Activated CD8-positive, alpha-beta memory T cell treated with anti-CD3 and anti-CD28 coated beads, Interleukin-2, amount 50 U/mL, for 1 hour (primary cell): ENCODE measurements around the gene ACTN1.

Source experiments
- DNase-seq: peaks from one replicate; pipeline ENCODE4 v3.0.0-alpha.2; 2020; ENCODE audit errors: extremely low read depth

ACTN1 gene

DNA sequence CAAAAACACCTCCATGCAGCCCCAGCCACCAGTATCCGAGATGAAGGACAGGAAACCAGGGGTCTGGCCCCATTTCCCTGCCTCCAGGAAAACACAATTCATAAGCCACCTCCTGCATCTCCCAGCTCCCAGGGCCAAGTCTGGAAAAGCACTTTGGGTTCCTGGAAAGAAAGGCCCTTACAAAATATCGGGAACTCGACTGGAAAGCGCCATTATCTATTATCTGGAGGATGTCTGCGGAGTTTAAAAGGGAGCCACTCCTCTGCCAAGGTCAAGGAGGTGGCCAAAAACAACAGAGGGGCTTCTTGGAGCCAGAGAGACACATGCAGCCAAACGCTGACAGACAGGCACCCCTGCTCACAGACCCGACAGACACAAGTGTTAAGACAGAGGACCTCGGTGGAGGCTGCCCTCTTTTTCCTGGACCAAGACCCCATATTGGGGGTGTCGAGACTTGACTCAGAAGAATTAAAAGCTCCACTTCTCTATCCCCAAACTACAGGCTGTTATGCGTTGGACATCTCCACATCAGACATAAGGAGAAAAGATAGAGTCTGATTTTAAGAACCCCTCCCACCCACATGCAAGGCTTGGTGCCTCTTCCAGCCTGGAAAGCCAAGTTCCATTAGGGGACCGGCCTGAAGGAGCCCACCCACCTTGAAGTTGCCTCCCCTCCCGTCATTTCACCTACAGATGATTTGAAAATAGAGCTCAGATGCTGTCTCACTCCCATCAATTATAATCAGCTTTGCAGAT, 9.6 kb downstream of the ACTN1 start:
- no peak for DNase-seq

DNA sequence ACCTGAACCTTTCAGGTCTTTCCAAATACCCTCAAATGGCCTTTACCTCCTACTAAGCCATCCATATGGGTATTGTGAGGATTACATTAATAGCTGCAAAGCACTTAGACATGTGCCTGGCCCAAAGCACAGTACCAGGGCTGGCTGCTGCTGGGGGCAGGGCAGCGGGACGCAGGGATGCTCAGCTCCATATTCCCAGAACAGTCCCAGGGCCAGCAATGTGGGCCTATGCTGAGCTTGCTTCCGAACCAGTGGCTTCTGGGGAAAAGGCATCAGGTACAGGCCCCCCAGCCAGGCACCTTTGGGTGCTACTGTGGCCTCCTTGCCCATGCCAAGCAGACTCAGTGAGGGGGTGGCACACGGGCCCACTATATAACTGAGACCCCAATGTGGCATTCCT, 10.4 kb downstream of the ACTN1 start:
- no peak for DNase-seq

DNA sequence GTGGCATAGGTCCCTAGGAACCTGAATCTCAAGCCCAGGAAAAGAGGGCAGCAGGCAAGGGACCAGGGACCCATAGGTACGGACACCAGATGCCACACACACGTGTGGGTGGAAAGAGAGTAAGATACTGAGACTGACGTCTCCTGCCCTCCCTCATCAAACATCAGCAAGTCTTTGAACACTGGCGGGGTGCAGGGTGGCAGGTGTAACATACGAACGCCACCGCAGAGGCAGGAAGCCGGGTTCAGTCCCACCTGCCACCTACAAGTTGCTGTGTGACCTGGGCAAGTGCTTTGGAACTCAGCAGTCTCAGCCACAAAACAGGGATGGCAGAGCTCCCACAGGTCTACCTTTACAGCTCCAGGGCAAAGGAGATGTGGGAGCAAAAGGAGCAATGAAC, 11.1 kb downstream of the ACTN1 start:
- DNase-seq, result peak; percentile 58

DNA sequence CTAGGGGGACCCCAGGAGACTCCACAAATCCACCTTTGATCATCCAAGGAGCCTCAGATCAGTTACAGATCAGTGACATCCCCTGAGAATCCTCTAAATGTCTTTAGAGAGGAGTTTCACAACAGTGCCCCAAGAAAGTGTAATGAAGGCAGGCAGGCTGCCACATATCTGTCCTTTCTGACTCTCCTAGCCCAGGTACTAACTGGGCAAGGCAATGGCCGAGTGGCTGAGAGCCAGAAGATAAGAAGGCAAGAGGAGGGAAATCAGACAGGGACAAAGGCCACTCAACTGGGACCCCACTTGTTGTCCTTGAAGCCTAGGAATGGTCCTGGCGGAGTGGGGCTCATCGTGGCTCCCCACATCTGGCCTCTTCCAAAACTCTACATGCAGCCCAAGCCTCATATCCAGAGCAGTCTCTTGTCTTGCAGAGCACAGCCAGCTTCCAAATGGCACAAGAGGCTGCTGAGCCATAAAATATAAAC, 11.6 kb downstream of the ACTN1 start:
- DNase-seq, result no peak

DNA sequence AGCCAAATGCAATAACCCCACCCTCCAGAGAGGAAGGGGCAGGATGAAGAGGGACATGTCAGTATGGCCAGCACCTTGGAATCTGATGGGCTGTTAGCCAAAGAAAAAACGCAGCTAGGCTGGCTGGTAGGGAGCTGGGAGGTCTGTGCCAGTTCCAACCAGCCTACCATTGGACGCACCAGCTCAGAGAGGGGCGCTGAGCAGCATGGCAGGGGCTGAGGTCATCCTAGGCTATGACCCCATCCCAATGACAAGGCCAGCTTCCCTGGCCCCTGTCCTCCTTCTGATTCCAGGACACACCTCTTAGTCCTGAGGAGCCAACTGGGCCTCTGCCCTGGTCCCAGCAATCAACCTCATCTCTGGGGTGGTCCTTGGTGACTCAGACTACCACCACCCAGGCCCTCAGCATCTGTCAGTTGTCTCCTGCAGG, 12.2 kb downstream of the ACTN1 start:
- DNase-seq, result no peak

DNA sequence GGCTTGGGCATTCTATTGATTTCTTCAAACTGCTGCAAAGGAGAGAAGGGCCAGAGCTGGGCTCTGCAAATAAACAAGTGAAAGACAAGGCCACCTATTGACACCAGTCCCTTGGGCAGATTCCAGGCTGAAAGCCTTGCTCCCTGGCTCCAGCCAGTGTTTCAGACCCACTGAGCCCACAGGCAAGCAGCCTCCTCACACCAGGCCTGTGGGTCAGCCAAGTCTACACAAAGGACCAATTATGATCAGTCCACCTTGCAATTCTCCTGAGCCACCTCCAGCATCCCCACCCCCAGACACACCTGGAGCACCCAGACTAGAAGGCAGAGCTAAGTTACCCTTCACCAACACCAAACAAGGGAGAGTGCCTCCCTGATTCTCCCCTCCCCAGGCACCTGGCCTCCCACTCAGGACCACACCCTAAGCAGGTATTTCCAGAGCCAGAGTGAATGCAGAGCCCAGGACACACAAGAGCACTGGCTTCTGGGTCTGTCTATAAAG, 13.8 kb downstream of the ACTN1 start:
- no peak for DNase-seq

DNA sequence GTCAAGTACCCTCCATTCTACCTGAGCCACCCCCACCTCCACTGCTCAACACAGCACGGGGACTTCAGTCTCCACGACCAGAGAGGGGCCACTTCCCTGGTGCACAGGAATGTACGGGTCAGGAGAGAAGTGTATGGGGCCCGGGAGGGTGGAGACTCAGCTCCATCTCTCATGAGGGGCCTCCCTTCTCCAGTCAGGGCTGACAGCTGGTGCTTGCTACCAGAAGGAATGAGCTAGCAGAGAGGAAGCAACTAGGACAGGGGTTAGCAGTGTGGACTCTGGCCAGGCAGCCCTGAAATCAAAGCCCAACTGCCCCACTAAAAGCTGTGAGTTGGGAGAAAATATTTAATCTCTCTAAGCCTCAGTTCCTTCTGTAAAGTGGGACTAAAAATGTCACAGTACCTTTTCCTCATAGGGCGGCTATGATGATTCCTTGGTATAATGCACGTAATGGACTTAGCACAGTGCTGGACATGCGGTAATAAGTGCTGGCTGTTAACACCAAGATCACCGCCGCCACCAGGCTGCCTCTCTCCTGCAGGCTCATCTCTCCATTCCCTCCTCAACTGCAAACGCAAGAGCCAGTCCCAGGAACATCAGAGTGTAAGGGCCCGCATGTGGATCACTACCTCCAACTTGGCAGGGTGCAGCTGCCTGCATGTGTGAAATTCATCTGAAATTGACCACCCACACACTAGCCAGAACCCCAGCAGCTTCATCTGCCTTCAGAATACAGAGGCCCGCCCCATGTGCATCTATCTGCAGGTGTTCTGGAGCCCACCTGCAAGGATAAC, 14.6 kb downstream of the ACTN1 start:
- no peak for DNase-seq

DNA sequence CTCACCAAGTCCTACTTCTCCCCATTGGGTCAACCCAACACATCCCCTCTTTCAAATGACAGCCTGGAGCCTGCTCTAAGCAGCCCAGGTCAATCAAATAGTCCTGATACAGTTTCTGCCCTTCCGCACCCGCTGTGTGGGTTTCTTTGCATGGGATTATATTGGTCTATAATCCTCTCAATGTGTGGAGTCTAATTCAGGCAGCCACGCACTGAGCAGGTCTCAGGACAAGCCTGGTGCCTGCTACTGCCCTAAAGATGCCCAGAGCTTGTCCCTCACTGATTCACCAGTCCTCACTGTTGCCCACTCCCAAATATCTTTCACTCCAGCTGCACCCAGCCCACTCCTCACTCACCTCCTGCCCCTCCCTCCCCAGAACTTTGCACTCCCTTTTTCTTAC, 16.4 kb downstream of the ACTN1 start:
- no peak for DNase-seq

DNA sequence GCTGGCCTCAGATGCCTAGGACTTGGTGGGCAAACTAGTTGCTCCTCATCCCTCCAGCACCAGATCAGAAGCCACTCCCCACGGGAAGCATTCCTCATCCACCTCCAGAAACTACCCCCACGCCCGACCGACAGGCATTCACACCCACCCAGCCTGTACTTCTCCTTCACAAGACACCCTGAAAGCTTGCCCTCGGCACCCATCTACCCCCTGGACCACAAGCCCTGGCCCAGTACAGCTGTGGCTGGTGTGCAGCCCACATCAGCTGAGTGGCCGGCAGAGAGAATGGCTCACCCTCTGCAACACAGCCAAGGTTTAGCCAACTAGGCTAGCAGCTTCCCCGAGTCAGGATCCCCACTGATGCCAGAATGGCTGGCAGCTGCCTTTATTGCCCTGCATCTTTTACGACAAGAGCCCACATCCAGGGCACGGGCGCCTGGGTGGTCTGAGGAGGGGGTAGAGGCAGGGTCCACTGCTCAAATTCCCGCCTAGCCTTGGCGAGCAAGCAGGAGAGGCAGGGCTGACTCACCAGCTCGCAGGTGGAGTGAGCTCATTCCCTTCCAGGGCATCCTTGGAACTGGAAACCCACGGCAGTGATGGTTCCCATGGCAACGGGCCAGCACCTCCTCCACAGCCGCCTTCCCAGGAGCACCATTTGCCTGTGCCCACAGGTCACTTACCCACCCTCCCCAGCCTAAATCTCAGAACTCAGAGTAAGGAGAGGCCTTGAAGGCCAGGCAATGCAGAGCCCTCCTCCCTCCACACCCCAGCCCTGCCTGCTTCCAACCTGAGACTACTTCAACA, 17.1 kb downstream of the ACTN1 start:
- DNase-seq, result no peak

DNA sequence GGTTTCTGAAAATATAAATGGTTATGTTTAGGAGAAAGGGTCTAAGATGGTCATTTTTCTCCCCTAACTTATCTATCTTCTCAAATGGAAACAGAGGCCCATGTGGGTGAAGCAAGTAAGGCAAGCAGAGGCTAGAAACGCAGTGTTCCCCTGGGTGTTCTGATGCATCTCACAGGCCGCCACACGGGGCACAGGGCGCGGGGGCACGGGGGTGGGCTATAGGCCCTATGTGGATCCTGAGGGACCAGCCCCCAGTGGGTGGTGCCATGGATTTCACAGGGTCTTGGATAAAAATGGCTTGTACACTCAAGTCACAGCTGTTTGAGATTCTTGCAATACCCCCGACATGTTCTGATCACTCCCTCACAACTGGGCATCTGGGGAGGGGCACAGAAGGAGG, 17.7 kb downstream of the ACTN1 start:
- DNase-seq, result no peak

DNA sequence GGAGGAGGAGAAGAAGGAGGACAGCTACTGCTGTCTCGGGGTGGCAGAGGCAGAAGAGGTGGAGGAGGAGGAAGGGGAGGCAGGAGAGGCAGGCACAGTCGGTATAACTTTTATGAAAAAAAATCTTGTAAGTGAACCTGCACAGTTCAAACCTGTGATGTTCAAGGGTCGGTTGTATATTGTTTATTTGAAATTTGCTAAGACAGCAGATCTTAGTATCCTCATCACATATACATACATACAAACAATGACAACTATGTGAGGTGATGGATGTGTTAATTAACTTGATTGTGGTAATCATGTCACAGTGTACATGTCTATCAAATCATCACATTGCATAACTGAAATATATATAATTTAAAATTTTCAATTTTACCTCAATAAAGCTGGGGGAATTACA, 19.0 kb downstream of the ACTN1 start:
- DNase-seq, result no peak

DNA sequence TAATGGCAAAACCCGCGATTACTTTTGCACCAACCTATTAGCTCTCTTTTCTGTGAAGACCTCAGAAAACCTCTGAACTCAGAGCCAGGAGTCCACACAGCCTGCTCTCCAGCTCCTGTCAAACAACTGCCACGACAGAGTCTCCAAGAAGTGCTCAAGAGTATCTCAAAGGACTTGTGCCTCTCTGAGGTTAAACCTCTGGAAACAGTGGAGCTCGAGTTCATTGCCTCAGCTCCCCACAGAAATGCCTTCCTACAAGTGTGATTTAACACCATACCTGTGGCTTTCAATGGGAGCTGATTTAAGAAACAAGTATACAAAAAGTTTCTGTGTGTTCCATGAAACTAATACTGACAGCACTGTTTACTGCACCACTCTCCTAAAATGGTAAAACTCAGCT, 20.1 kb downstream of the ACTN1 start:
- DNase-seq, result no peak

DNA sequence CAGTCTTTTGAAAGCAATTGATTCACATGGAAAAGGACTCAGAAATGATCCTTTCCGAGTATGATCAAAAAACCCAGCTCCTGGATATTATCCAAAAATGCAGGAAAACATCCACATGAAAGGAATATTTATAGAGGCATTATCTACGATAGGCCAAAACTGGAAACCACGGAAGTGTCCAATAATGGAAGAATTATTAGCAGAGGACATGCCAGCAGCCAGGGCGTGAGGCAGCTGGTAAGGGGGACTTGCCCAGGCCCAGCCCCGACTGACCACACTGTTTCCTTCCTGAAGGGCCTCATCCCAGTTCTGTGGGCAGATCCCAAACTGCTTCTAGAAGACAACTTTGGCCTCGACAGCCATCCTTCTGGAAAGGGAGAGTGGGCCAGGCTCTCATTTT, 20.5 kb downstream of the ACTN1 start:
- no peak for DNase-seq

DNA sequence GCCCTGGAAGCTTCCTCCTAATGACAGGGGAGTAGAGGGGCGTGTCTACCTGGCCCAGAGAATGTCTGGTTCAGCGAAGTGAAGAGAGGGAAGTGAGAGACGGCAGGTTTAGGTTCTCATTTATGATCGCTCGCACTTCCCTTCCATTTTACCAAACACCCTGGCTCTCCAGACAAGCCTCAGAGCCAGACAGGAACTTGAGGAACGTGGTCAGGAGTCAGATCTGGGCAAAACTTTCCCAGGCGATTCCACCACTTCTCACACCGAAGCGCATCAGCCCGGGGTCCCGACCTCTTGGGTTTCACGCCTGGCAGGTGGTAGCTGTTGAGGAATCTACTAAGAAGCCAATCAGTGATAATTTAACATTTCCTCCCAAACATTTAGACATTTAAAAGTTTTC, 21.3 kb downstream of the ACTN1 start:
- DNase-seq, result no peak

DNA sequence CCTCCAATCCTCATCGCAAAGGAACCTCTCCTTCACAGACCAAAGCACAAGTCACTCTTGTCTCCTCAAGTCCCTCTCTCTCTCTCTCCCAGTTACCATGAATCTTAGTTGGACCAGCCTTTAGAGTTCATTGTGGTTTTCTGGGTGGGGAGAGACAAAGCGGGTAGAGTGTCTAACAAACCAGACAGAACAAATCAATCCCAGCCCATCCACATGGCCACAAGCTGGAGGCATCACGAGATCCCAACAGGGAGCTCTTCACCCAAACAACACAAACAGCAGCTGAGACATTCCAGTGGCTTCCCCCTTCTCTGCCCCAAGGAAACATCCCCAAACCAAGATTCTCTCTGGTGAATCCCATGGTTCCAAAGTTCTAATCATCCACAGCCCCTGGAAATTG, 22.4 kb downstream of the ACTN1 start:
- DNase-seq, result no peak

DNA sequence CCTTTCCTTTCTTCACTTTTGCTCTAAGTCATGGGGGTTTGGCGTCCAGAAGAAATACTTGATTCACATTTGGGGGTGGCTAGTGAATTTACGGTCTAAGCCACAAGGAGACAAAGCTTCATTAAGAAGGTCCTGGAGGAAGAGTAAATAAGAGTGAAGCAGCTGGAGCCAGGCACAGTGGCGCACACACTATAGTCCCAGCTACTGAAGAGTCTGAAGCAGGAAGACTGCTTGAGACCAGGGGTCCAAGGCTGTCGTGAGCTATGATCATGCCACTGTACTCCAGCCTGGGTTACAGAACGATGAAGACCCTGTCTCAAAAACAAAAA, 23.3 kb downstream of the ACTN1 start:
- no peak for DNase-seq

DNA sequence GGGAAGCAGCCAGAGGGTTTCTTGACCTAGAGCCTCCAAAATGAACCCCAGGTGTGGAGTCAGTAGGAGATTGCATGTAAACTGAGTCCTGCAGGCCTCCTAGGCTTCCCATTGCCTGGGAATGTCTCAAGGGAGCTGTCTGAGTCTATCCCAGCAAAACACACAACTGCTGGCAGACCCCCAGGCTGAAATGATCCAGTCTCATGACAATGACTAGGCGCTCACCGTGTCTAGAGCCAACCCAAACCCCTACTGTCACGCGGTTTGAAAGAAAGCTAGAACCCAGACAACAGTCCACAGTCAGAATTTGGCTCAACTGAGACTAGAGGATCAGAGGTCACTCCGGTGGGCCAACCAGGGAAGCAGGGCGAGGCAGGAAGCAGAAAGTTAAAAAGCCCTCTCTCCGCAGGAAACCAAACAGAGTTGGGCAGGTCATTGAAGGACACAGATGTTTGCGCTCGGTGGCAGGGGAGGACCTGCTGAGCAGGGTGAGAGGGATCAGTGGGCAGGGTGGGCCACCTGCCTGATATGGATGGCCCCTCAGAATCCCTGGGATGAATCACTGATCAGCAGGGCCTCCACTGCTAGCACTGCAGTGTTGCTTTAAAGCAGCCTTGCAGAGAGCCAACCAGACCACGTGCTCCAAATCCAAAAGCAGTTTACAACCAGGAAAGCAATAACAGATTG, 23.8 kb downstream of the ACTN1 start:
- no peak for DNase-seq

DNA sequence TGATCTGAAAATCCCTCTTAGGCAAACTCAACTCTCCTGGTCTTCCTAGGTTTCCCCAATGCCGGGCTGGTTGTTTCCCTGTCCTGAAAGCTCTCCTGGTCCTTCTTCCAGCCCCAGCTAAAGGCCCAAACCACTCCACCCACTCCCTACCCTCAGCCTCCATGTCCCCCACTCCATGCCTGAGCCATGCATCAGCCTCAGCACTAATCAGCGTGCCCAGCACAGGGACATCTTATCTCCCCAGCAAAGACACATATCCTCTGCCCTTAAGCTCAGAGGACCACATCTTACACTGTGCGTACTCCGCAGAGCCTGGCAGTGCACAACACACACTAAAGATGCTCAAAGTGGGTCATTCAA, 25.9 kb downstream of the ACTN1 start:
- no peak for DNase-seq

DNA sequence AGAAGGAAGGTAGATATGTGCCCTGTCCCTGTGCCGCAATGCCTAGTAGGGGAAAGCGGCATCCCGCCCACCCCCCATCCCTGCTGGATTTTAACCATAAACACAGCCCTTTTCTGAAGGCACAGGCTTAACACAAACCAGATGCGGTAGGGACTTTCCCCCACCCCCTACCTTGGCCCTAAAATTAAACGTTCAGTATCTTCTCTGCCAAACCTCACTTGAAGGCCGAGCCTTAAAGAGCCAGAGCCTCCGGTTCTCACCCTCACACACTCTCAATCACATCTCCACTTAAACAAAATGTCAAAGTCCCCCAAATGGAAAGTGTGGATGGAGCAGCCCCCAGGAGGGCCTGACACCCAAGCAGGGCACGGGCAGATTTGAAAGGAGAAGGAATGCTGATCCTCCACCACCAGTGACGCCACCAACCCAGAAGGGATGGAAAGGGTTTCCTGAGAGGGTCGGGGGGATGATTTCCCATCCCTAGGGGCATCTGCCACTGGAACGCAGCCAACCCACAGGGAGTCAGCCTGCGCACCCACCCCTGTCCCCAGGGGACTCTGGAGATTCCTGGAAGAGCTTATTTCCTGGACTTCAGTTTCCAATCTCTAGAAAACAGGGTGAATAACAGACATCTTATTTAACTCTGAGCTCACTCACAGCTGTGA, 26.4 kb downstream of the ACTN1 start:
- DNase-seq, result no peak

DNA sequence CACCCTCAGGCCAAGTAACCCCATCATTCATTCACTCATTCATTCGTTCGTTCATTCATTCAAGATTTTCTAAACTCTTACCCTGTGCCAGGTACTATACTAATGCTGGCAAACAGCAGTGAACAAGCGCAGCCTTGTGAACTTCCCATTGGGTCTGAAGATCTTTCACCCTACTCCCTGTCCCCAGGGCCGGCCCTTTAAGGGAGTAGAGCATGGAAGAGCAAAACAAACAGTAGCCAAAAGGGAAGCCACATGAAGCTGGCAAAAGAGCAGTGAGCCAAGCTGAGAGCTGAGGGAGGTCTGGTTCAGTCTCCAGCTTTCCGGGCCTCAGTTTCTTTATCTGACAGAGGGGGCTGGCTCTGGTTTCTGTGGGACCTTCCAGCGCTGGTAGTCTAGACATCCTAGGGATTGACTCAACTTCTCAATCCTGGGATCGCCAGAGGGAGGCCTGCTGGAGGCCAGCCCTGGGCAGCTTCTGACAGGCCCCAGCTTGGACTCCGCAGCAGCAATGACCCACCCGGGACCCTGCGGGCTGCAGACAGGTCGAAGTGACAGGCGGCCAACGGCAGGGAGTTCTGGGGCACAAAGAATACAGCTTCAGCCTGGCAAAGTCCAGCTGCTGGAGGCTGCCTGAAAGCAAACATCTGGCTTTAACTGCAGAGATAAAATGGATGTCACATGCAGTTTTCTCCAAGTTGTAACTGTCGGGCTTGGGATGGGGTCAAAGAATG, 27.1 kb downstream of the ACTN1 start:
- DNase-seq, result no peak
